ENCODE data around the gene GPR107. TPM values are rescaled to one million over a fixed set of nuclear protein-coding genes. Genes with fewer than 3 reads are reported as not detected.
A peak's percentile ranks its signal among the peaks of the same experiment; 100 is the strongest.

The GPR107 gene
- total RNA-seq, 1 experiment from 2014 or later = 13.8 TPM

GRCh38 chr9:130183133-130183762, 129.5 kb downstream of the GPR107 start:
- no peak for DNase-seq (ENCODE audit: low spot score)

- DNase-seq (ENCODE audit: low spot score) = no peak
These were observed 131.3 kb downstream of the GPR107 start for GRCh38 chr9:130185017-130185416.

- no peak for DNase-seq (ENCODE audit: low spot score)
These were observed 131.9 kb downstream of the GPR107 start for GRCh38 chr9:130185490-130186031.

GRCh38 chr9:130186051-130186450, 132.3 kb downstream of the GPR107 start:
- DNase-seq (ENCODE audit: low spot score) = no peak

- DNase-seq (ENCODE audit: low spot score) = peak; percentile 80
These were observed 133.3 kb downstream of the GPR107 start for GRCh38 chr9:130186839-130187522.

GRCh38 chr9:130187523-130187846, 133.8 kb downstream of the GPR107 start:
- DNase-seq (ENCODE audit: low spot score) = no peak

- no peak for DNase-seq (ENCODE audit: low spot score)
These were observed 135.3 kb downstream of the GPR107 start for GRCh38 chr9:130188860-130189481.

Small RNA genes within 50 kb of the gene (small RNA-seq; reads per million reads assigned to genes)
- gene RF00019 = not detected

Other genes with a start within 250 kb of the GPR107 start
- gene TOR1A, start 229.8 kb upstream of the GPR107 start, total RNA-seq (2014; rRNA removed; shearing (Covaris generic)) = 21.3 and 25.2 TPM in 2 replicates
- gene C9orf78, start 218.6 kb upstream of the GPR107 start, total RNA-seq (2014; rRNA removed; shearing (Covaris generic)) = 27.9 and 37.8 TPM in 2 replicates
- gene USP20, start 218.4 kb upstream of the GPR107 start, total RNA-seq (2014; rRNA removed; shearing (Covaris generic)) = 12.4 and 14.8 TPM in 2 replicates
- 2.4 and 3.1 TPM in 2 replicates for gene FNBP1, start 10.7 kb upstream of the GPR107 start, total RNA-seq (2014; rRNA removed; shearing (Covaris generic))
- 6.9 and 7.0 TPM in 2 replicates for gene NCS1, start 118.5 kb downstream of the GPR107 start, total RNA-seq (2014; rRNA removed; shearing (Covaris generic))
- gene HMCN2, start 211.9 kb downstream of the GPR107 start, total RNA-seq (2014; rRNA removed; shearing (Covaris generic)) = under 0.01 TPM in 1 of 2 replicates, not detected in the other

Data from HT-29 (cell line).